Mucosa of stomach (tissue), 1 donor: ENCODE results near the gene TLCD5.

Experiments
- H3K27me3 ChIP-seq: one replicate; pipeline ENCODE4 v1.7.0; 2013; ENCODE audit warnings: mild to moderate bottlenecking, low read length; ENCODE audit not compliant: control insufficient read depth, insufficient read depth
- H3K36me3 ChIP-seq: one replicate; pipeline ENCODE4 v1.7.0; 2013; ENCODE audit warnings: low read length; ENCODE audit not compliant: control insufficient read depth, insufficient read depth
- H3K4me1 ChIP-seq: one replicate; pipeline ENCODE4 v1.7.0; 2013; ENCODE audit warnings: mild to moderate bottlenecking, low read length; ENCODE audit not compliant: control insufficient read depth, insufficient read depth
- H3K4me3 ChIP-seq: one replicate; pipeline ENCODE4 v1.7.0; 2013; ENCODE audit warnings: low read length
- H3K9ac ChIP-seq: one replicate; pipeline ENCODE4 v1.7.0; 2013; ENCODE audit warnings: mild to moderate bottlenecking, low read length, moderate library complexity
- H3K9me3 ChIP-seq: one replicate; pipeline ENCODE4 v1.7.0; 2013; ENCODE audit warnings: mild to moderate bottlenecking, low read length, moderate library complexity; ENCODE audit not compliant: control insufficient read depth
- donor health status: Pancreatic carcinoma.

TLCD5 gene

DNA sequence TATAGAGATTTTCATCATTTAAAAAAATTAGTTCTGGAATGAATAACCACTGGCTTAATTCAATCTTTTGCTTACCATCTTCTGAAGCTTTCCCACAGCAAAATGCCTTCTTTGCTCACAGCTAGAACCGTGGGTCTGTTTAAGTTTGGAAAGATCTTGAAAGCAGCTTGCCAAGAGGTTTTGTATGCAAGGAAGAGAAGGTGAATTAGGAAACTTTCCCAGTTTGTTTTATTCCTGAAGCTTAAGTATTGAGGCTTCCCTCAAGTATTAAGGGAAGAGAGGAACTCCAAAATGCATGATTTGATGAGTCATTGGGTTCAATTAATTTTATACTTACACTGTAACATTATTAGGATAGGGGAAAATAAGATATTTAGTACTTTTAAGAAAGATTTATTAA, 9.2 kb downstream of the TLCD5 start:
- no peaks in the 10 kb centered on the region for H3K27me3 ChIP-seq
- no peaks in the 10 kb centered on the region for H3K9me3 ChIP-seq
- H3K4me1 ChIP-seq: peaks cover 12% of the 10 kb centered on the region
- H3K36me3 ChIP-seq: no peaks in the 10 kb centered on the region
- no peak overlapping the region for H3K9ac ChIP-seq
- no peak overlapping the region for H3K4me3 ChIP-seq

DNA sequence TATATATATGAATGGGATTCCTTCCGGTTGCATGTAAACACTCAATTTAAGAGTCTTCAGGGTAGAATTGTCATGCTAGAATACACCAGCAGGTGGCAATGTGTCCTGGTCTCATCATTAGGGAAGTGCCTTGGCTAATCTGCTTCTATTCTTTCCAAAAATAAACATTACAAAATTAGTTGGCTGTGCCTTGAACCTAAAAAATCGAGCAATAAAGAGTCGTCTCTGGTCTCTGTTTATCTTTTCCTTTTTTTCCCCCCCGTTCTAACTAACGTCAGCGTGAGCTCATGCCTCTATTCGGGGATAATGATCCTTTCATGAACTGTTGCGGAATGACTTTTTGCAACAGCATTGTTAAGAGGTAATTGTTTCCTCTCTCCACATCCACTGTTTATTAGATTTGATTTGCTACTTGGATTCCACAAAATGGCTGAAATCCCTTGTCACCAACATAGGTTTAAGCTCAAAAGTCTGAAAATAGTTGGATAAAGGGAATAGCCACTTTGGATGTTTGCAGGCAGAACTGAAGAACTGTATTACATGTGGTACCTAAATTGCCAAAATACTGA, 9.9 kb downstream of the TLCD5 start:
- H3K4me1 ChIP-seq: peaks cover 18% of the 10 kb centered on the region
- peak overlapping the region; percentile 81 for H3K9ac ChIP-seq
- H3K27me3 ChIP-seq: no peaks in the 10 kb centered on the region
- no peaks in the 10 kb centered on the region for H3K36me3 ChIP-seq
- no peaks in the 10 kb centered on the region for H3K9me3 ChIP-seq
- H3K4me3 ChIP-seq: peak overlapping the region; percentile 38

DNA sequence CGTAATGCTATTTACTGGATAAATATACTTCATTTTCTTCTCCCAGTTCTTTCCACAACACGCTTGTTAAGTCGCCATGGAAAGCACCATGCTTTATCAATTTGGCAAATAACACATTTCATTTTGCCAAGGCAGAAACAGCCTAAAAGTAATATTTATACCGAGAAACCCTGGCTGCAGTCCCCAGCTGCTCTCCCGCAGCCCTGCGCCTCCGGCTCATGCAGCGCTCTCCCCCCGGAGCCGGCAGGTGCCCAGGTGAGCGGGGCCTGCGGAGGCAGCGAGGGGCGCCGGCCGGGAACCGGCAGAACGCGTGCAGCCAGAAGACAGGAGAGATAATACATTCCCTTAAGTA, 10.4 kb downstream of the TLCD5 start:
- no peaks in the 10 kb centered on the region for H3K27me3 ChIP-seq
- no peaks in the 10 kb centered on the region for H3K9me3 ChIP-seq
- peaks cover 23% of the 10 kb centered on the region for H3K4me1 ChIP-seq
- no peaks in the 10 kb centered on the region for H3K36me3 ChIP-seq
- peak overlapping the region; percentile 81 for H3K9ac ChIP-seq
- H3K4me3 ChIP-seq: peak overlapping the region; percentile 38

DNA sequence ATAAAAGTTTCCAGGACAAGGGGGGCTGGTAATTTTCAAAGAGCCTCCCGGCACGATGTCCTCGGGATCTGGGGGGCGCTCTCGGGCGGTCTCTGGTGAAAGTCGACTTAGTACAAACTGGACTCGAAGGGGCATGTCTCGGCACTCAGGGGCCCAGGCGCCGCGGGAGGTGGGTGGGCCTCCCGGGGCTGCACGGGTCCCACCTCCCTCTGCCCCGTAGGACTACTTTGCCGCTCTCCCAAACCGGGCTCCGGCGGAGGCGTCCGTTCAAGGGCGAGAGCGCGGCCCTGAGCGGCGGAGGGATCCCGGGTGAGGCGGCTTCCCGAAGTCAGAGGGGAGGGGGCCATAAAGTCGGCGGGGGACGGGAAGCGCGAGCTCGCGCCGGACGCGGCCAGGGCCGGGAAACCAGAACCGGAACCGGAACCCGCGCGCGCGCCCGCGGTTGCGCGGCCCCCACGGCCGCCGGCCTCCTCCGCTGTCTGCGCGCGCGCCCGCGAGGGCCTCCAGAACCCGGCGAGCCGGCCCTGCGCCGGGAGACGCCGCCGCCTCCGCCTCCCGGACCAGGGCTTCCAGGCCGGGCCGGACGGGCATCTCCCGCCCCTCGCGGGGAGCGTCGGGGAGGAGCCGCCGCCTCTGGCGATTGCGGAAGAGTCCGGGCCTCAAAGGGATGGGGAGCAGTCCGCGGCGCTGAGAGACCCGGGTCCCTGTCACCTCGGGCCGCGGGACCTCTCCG, 11.0 kb downstream of the TLCD5 start, which contains the start of gene ARHGEF12:
Gene ARHGEF12 (plus strand): TSS at position 506 of the 733 bp plus-strand sequence. CDS start 831 bp downstream, outside the sequence.
- peak within 1 kb of the TSS; percentile 89 for H3K9ac ChIP-seq
- H3K4me1 ChIP-seq: peaks cover 27% of the 10 kb centered on the region
- no peaks in the 10 kb centered on the region for H3K9me3 ChIP-seq
- peak within 1 kb of the TSS; percentile 97 for H3K4me3 ChIP-seq
- H3K27me3 ChIP-seq: no peaks in the 10 kb centered on the region
- H3K36me3 ChIP-seq: no peaks in the 10 kb centered on the region

DNA sequence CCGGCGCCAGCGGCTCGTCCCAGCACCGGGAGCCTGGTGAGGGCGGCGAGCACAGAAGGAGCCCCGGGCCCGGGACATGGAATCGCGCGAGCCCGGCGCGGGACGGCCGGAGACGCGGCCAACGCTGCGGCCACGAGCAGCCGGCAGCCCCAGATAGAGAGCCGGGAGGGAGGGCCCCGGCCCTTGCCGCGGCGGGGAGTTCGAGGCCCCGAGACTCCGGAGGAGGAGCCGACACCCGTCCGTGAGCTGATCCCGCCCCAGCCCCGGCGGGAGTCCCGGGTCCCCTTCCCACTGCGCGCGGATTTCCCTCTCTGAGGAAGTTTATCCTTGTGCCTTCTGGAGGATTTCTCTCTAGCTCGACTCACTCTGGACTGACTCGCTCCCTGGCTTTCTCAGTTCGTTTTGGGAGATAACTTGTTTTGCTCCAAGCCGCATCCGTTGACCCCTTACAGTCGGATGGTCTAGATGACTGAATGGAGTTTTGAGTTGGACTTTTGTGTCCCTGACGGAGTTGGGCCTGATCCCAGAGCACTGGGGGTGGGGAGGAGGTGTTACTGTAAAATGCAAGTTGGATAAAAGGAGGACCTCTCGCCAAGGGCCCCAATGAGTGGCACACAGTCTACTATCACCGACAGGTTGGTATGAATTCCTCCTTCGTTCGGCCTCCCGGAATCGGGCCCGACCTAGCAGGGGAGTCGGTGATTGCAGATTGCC, 11.7 kb downstream of the TLCD5 start:
- Histone ChIP-seq H3K9ac (peak overlapping the region; percentile 89), H3K27me3 (no peaks in the 10 kb centered on the region), H3K9me3 (no peaks in the 10 kb centered on the region), H3K36me3 (no peaks in the 10 kb centered on the region), H3K4me3 (peak overlapping the region; percentile 97), H3K4me1 (peaks cover 23% of the 10 kb centered on the region)

DNA sequence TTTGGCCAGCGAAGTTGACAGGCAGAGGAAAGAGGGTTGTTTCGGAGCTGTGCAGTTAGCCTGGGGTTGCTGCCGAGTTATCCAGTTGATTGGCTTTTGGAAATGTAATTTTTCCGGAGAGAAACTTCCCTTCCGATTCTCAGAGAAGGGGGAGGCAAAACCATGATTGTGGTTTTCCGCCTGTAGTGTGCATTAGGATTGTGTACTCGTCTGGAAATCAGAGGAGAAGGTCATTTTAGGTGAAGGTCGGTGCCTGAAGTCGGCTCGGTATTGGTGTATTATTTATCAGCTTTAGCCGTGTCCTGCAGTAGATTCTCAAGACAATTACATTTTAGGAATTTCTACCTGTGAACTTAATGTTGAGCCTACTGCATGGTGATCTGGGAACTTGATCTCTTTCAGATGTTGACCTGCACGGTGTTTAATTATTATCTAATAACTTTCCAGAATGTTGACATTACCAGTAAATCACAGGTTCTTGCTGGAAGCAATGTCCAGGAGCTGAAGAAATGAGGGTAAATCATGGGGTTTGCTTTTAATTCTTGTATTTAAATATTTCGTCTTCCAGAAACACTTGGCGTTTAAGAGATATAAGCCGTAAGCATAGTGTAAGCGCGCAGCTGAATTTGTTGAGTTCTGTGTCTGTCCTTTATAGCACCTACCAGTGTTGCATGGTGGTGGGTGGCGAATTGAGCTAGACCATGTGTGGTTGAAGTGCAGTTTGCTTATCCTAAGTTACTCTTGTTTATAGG, 12.4 kb downstream of the TLCD5 start:
- Histone ChIP-seq H3K9ac (peak overlapping the region; percentile 89), H3K4me1 (peaks cover 23% of the 10 kb centered on the region), H3K9me3 (no peaks in the 10 kb centered on the region), H3K4me3 (peak overlapping the region; percentile 97), H3K36me3 (no peaks in the 10 kb centered on the region), H3K27me3 (no peaks in the 10 kb centered on the region)

DNA sequence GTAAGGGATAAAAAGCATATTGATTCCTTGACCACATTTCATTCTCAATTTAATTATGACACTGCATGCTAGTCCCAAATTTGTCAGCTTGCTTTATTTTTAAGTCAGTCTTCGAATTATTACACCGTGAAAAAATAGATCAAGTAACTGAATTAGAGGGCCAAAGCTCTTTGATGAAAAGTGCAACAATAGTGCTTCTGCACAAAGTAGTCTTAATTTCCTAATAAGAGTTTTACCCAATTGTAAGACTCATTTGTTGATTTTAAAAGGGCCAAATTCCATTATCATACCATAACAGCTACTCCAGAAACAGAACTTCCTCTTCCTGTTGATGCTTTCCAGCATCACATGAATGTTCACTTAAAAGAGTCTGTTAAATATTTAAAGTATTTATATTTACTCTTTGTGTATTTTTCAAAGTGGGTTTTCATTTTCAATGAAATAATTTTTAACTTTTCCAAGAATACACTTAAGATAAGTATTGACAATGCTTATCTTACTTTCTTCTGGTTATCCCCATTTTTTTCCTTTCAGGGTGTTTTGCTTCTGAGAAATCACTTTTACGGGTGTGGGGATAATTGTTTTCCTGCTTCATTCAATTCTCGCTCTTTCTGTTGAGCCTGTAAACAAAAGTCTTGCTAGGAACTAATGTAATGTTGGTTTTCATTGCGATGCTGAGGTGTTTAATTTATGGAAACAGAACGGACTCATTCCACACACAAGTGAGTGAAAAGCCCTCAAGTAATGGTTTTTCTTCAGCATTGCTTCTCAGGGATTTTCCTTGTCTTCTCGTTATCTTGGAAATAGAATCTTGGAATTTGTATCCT, 13.2 kb downstream of the TLCD5 start:
- peaks cover 23% of the 10 kb centered on the region for H3K4me1 ChIP-seq
- peak overlapping the region; percentile 89 for H3K9ac ChIP-seq

DNA sequence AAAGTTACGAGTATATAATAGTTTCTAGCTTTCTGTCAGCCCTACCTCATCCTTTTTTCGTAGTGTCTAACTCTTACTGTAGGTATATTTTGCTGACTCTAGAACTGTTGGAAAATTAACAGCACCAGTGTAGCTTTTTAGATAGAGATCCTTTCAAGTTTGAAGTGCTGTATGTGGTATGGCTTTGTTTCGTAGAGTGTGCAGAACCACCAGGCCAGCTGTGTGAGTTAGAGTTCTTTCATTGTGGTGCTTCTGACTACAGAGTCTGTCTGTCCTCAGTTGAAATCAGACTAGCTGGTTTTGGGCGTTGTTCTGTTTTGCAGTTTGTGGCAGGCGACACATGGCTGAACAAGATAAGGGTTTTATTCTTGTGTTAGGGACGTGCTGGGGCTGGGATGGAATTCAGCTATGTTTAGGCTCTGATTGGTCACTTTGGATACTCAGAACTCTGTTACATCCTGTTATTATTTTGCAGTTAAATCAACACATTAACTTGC, 14.3 kb downstream of the TLCD5 start:
- no peaks in the 10 kb centered on the region for H3K9me3 ChIP-seq
- H3K4me1 ChIP-seq: peaks cover 26% of the 10 kb centered on the region
- H3K4me3 ChIP-seq: no peak overlapping the region
- H3K27me3 ChIP-seq: no peaks in the 10 kb centered on the region
- peak overlapping the region; percentile 89 for H3K9ac ChIP-seq
- H3K36me3 ChIP-seq: no peaks in the 10 kb centered on the region

More for the DNA sequence above, 13.2 kb downstream of the TLCD5 start:
- H3K9me3 ChIP-seq: no peaks in the 10 kb centered on the region
- peak overlapping the region; percentile 97 for H3K4me3 ChIP-seq
- H3K36me3 ChIP-seq: no peaks in the 10 kb centered on the region
- no peaks in the 10 kb centered on the region for H3K27me3 ChIP-seq

DNA sequence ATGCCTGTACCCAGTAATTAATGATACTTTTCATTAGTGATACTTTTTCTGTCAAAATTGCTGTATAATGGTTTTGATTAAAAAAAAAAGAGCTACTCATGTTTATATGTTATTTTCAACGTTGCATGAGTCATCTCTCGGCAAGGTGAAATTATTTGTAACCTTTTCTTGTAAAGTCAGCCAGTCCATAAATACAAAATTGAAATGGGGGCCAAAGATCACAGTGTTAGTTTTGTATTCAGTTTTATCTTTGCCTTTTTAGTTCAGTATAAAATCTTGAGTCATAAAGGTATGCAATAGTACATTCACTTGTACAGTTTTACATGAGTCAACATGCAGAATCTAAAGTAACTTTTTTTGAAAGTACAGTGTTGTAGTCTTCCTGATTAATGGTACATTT, 15.4 kb downstream of the TLCD5 start:
- H3K9me3 ChIP-seq: no peaks in the 10 kb centered on the region
- H3K36me3 ChIP-seq: no peaks in the 10 kb centered on the region
- no peak overlapping the region for H3K9ac ChIP-seq
- H3K4me3 ChIP-seq: no peak overlapping the region
- peaks cover 32% of the 10 kb centered on the region for H3K4me1 ChIP-seq
- no peaks in the 10 kb centered on the region for H3K27me3 ChIP-seq

DNA sequence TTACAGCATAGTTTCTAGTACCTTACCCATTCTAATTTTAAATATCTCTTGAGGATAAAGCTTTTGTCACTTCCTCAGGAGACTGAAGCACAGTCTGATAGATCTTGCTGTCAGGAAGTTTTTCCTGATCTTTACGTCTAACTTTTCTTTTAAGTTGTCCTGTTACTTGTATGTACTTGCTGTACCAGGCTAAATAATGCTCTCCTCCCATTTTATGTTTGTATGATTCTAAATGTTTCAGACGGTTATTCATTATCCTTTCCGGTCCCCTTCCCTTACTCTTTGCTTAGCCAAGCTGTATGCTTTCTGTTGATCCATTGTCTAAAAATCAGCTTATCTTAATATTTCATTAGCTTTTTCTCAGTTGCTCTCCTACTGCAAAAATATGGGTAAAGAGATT, 17.1 kb downstream of the TLCD5 start:
- H3K27me3 ChIP-seq: no peaks in the 10 kb centered on the region
- peaks cover 32% of the 10 kb centered on the region for H3K4me1 ChIP-seq
- no peaks in the 10 kb centered on the region for H3K9me3 ChIP-seq
- no peak overlapping the region for H3K9ac ChIP-seq
- H3K4me3 ChIP-seq: no peak overlapping the region
- H3K36me3 ChIP-seq: no peaks in the 10 kb centered on the region

DNA sequence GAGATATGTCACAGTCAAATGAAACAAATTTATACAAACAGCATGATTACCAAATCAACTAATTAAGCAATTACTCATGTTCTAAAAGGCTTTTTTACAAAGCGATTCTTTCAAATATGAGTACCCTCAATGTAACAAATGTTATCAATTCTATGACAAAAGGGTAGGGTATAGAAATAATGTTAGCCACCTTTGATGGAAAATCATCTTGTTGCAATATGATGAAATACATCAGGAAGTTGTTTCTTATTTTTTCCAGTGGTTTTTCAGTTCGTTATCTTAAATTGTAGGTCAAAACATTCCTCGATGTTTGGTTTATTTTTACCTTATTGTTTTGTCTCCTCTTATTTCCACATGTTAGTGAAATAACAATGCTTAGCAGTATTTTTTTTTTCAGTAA, 17.6 kb downstream of the TLCD5 start:
- H3K4me1 ChIP-seq: peaks cover 32% of the 10 kb centered on the region

More for the DNA sequence above, 17.6 kb downstream of the TLCD5 start:
- Histone ChIP-seq H3K9me3 (no peaks in the 10 kb centered on the region), H3K4me3 (no peak overlapping the region), H3K36me3 (no peaks in the 10 kb centered on the region), H3K9ac (no peak overlapping the region), H3K27me3 (no peaks in the 10 kb centered on the region)
